NCI-H2081 (cell line): ENCODE measurements around the gene APBA2.
"Not testable (repeated sequence)": the region's sequence is repeated elsewhere in the genome, so short reads cannot be mapped to it uniquely, and the experiment has no call there.

Source experiments
- DNase-seq, 2 experiments: peaks; one replicate each; lab custom pipeline; 2025; lab: John Stamatoyannopoulos, UW

Gene APBA2

DNA sequence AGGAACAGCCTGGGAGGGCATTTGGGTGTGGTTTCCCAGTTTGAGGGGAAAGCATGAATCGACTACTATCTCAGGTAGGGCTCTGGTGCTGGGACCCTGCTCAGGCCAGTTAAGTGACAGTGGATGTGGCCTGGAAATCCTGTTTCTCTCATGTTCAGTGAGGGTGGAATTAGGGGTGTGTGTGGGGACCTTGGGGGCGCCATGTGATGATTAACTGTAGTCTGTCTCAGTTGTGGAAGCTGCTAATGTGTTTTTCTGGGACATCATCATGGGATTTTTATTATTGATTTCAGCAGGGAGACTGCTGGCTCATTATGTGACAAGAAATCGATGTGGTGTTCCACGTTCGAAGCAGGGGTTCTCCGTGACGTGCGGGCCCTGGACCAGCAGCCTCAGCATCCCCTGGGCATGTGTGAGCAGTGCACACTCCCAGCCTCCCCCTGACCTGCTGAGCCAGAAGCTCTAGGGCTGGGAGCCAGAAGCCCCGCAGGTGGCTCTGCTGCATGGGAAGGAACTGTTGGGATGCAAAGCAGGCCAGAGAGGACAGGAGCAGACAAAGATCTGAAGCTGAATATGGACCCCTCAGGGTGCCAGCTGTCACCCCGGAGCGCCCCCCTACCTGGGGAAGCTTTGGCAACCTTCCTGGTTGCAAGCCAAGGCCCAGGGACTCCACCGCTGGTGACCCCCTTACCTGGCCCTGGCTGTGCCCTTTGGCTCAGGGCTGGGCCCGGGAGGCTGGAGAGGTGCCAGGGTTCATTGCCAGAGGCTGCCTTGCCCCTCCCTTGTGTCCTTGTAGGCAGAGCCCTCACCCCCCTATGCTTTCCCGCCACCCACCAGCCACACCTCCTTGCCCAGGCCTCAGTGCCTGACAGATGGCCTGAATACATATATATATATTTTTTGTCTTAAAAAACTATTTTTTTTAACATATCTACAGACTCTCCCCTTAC lies 149.8 kb downstream of the APBA2 start:
- peak; percentile 24 to 72 for DNase-seq

DNA sequence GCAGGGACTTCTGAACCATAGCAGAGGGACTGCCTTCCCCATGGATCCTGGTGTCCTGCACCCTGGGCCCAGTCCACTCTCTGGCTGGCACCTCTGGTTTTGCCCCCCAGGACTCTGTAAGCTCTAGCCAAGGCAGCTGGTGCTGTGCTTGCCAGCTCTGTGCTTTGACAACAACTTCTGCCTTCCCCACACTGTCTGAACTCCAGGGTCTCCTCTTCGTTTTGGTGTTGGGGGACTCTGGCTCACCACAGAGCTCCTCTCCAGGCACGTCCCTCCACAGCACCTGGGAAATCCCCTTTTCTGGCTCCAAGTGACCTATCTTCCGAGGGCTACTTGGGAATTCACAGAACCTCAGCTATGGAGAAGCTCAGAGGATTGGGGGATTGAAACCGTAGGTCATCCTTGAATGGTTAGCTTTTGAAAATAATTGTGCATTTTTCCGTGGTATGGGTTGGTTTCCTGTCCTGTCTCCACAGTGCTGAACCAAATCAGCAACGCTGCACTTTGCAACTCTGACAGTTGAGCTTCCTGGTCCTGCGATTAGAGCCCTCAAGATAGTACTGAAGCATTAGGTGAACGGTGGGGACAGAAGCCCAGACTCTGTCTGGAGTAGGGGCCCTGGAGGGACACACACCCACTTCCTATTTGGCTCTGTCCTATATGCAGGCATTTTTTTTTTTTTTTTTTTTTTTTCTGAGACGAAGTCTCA lies 152.4 kb downstream of the APBA2 start:
- no peak for DNase-seq

DNA sequence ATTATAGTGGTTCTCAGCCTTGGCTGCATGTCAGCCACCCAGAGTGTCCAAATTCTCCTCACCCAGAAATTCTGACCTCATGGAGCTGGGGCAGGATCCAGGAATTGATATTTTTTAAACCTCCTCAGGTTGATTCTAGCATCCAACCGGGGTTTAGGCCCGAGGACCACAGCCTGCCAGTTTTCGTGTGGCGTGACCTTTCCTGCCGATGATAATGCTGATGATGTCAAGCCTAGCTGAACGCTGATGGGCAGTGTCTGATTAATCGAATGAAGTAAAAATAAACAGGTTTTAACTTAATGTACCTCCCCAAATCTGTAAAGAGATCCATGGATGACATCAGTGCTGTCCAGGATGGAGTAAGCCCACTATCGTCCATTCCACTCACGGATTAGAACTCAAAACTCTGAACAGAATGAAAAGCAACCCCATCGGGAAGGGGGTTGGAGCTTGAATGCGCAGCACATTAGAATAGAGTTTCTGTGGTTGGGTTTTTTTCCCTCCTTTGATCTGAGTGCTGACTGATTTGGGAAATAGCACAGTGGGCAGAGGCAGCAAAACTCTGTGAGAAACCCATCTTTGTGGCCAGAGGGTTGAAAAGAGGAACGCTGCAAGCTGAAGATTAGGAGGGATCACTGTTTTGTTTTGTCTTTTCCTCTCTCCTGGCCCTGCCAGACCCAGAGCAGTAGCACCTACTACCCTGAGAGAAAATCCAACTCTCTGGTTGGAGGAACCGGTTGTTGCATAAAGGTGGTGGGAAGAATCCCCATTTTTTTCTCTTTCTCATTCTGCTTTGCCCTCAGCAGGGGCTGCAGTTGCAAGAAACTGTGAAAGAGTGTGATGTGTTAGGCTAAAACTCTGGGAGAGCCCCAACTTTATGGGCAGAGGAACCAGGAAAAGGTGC lies 153.9 kb downstream of the APBA2 start:
- DNase-seq: no peak

DNA sequence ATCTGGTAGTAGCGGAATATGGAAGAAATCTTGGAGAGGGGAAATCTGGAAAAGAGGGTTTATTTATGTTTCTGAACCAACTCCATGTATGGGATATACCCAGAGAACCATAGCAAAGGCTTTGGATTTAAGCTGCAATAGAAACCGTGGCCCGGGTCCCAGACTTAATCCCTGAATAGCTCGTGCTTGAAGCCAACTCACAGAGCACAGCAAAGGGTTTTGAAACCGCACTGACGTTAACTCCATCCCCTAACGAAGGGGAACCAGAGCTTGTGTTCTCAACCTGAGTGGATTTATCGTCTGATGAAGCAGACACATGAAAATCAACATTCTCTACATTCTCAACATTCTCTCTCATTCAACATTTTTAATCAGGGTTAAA lies 154.6 kb downstream of the APBA2 start:
- DNase-seq: no peak

DNA sequence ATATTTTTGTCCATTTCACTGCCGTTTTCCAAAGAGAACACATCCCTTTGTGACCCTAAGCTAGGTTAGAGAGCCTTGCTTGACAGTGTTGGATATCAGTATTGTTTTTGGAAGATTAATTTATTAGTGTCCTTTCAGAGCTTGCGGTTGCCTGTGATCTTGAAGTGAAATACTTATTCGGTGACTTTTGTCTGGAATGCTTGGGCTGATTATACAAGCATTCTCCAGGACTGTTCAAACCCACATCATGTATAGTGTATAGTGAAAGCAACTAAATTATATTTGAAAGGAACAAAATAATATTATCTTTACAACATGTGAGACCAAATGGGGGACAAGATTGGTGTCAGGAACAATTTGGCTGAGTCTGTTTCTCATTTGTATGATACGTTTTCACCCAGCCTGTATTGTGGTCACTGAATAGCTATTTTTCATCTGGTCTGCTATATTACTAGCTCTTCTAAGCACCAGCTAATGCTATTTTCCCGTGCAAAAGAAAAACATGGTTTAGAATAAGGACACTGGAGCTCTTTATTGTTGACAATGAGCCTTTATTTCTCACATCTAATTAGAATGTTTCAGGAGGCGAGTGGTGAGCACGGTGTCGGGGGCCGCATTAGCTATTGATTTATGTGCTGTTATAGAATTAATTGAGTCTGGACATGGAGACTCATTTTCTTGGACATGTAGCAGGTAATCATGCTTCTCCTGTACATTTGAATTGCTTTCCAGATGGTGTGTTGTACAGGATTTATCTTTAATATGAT lies 158.1 kb downstream of the APBA2 start:
- no peak for DNase-seq

DNA sequence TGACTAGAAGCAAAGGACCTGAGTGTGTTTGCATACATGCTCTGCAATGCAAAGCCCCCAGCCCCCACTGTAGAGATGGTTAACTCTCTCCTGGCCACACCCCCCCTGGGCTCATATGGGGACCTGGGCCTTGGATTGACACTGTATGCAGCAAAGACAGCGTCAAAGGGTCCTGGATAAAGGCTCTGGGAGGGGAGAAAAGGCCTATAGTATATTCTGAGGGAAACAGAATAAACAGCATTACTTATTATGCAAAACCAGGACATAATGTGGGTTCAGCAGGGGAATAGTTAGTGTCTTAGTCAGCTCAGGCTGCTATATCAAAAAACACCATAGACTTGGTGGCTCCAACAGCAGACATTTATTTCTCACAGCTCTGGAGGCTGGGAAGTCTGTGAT lies 158.7 kb downstream of the APBA2 start:
- no peak for DNase-seq

DNA sequence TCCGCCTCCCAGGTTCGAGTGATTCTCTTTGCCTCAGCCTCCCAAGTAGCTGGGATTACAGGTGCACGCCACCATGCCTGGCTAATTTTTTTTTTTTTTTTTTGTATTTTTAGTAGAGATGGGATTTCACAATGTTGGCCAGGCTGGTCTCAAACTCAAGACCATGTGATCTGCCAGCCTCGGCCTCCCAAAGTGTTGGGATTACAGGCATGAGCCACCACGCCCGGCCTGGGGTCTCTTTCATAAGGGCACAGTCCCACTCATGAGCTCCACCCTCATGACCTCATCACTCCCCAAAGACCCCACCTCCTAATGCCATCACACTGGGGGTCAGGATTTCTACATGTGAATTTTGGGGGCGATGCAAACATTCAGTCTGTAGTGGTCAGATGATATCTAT lies 159.4 kb downstream of the APBA2 start:
- not testable (repeated sequence) for DNase-seq

DNA sequence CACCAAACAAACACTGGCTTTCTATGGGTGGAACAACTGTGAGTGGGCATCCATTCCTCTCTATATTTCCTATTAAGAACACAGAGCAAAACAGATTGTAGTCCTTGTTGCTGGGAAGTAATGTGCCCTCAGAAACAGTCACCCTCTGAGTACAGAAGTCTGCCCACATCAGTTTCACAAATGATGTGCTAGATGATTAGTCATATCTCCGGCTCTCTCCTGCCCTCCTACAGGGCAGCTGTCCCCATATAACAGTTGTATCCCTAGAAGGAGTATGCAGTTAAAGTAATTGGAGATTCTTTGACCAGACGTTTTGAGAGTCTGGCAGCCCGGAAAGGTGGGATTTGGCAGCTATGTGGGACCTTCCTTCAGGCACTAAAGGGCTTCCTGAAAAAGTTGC lies 159.9 kb downstream of the APBA2 start:
- no peak for DNase-seq

DNA sequence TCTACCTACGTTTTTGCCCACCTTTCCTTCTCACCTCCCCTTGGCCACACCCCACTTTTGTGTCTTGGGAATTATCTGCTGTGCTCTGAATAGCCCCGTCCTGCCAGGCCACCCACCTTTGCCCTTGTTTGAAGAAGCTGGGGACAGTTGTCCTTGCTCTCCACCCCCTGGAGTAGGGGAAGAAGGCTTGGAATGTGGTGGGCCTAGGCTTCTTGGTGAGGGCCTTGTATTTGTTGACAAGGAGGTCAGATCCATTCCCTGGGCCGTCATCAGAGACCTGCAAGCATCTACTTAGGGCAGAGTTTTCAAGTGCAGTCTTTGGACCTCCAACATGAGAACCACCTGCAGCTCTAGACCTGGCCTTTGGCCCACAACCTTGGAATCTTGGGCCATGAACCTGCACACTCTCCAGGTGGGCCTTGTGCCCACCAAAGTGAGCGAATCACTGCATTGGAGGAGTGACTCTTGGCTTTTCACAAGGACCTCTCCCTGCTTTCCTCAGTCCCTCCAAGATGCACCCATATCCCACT lies 160.6 kb downstream of the APBA2 start:
- no peak for DNase-seq

DNA sequence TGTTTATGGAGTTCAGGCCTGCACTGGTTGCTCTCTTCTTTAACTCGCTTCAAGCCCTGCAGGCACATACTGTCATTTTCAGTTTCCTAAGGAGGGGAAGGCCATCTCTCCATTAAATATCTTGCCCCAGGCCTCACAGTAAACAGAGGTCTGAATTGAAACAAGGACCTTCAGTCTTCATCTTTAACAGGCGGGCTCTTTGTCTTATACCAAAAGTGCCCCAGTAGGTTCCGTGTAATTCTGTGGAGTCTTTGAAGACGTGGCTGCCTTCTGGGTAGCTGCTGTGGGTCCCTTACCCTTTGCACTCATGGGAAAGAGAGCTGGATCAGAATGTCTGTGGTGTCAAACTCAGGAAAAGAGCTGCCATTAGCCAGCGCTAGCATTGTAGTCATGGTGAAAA lies 161.2 kb downstream of the APBA2 start:
- DNase-seq: no peak

DNA sequence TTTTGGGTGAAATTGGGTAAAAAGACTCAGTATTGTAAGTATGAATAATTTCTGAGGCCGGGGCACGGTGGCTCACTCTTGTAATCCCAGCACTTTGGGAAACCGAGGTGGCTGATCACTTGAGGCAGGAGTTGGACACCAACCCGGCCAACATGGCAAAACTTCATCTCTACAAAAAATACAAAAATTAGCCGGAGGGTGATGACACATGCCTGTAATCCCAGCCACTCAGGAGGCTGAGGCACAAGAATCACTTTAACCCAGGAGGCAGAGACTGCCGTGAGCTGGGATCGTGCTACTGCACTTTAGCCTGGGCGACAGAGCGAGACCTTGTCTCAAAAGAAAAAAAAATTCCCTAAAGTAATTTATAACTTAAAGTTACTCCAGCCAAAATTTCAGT lies 162.2 kb downstream of the APBA2 start:
- DNase-seq: no peak

DNA sequence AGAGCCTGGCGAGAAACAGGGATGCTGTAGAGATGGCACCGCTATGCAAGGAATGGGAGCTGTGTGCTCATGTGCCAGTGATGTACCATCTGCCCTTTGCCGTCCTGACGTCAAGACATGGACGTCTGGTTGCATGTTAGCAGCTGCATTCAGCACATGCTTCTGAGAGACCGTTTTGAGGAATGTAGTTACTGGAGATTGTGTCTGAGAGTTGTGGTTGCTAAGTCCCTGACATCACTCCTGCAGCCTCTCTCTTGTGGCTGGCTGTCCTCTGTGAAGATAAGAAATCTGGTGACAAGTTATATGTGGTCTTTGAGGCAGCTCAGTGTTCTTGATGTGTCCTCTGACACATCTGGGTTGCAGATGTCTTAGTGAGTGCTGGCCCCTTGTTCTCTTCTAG lies 165.1 kb downstream of the APBA2 start:
- DNase-seq: no peak

DNA sequence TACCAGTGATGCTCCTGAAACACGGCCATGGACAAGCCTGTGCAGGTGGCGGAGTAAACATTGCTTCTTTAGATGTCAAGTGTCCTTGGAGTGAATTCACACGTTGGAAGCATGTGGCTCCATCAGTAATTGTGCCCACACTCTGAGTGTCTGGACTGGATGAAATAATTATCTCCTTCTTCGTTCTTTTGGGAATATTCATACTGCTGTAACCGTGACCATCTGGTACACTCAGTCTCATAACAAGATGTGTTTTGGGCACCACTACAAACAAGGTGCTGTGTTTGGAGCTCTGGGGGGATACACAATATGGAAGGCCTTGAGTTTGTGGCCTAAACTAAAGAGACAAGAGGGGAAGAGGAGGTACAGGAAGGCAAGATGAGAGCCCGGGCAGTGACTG lies 165.6 kb downstream of the APBA2 start:
- no peak for DNase-seq

DNA sequence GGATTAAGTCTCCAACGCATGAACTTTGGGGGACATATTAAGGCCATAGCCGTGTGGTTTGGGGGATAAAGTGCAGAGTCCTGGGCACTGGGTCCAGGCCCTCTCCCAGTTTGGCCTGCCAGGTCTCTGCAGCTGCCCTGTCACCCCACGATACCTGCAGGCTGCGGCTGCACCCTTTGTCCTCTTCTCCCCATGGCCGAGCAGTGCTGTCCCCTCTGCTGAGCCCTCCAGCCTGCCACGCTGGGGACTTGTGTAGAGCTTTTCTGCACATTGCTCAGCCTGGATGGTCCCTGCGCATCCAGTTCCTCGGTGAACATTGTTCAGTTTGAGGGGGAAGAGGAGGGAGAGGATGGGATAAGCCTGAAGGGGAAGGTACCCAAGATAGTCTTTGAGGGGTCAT lies 167.2 kb downstream of the APBA2 start:
- DNase-seq: no peak

DNA sequence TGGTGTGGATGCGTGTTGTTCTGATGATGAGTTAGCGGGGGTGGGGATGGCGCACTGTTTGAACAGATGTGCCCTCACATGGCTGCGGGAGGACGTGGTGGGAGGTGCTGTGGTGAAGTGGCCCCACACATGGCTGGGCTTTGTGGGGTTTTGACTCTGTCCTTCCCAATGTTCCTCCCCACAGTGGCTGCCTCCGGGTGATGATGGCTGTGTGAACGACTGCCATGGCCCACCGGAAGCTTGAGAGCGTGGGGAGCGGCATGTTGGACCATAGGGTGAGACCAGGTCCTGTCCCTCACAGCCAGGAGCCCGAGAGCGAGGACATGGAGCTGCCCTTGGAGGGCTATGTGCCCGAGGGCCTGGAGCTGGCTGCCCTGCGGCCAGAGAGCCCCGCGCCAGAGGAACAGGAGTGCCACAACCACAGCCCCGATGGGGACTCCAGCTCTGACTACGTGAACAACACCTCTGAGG lies 167.9 kb downstream of the APBA2 start:
- no peak for DNase-seq

DNA sequence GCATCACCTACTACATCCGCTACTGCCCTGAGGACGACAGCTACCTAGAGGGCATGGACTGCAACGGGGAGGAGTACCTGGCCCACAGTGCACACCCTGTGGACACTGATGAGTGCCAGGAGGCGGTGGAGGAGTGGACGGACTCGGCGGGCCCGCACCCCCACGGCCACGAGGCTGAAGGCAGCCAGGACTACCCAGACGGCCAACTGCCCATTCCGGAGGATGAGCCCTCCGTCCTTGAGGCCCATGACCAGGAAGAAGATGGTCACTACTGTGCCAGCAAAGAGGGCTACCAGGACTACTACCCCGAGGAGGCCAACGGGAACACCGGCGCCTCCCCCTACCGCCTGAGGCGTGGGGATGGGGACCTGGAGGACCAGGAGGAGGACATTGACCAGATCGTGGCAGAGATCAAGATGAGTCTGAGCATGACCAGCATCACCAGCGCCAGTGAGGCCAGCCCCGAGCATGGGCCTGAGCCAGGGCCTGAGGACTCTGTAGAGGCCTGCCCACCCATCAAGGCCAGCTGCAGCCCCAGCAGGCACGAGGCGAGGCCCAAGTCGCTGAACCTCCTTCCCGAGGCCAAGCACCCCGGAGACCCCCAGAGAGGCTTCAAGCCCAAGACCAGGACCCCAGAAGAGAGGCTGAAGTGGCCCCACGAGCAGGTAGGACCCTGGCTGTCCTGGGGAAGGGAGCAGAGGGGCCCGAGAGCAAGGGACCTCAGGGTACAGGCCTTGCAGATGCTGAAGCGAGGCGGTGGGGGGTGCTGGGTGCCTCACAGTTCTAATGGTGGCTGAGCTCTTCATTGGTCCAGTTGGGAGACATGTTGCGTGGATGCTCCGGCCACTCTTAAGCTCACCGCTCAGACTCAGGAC lies 168.6 kb downstream of the APBA2 start:
- no peak for DNase-seq

DNA sequence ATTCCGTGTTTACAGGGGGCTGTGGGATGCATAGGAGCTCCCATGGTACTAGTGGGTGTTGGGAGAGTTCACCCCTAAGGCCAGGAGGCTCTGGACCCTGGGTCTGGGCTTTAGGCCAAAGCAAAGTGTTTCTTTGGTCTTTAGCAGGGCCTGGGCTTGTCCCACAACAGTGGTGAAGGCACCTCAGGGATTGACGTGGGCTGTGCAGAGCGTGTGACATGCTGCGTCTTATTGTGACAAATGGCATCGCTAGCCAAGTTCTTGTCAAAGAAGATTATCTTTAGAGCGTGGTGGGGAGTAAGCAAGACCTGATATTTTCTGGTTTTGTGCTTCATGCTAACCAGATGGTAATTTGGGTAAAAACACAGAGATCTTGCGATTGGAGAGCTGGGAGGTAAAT lies 170.1 kb downstream of the APBA2 start:
- DNase-seq: no peak

DNA sequence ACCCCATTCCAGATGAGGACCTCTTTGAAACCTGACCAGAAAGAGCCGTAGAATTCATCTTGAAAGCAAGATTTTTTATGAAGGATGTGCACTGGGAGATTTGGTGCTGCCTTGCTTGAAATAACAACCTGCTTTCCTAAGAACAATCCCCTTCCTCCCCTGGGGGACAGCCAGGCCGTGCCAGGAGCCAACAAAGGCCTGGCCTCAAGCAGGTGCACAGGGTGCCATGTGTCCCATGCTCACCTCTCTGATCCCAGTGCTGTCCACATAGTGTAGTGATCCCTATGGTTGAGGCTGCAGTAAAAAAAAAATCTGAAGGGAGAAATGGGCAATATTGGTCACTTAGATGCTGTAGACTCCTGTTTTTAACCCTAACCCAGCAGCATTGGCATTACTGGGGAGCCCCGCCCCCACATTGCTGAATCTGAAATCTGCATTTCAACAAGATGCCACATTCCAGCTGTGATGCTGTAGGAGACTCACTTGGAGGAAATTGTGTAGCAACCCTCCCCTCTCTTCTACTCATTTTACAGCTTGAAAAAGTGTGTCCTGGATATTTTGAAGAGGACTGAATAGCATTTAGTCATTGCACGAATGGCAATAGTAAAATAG lies 171.2 kb downstream of the APBA2 start:
- no peak for DNase-seq

DNA sequence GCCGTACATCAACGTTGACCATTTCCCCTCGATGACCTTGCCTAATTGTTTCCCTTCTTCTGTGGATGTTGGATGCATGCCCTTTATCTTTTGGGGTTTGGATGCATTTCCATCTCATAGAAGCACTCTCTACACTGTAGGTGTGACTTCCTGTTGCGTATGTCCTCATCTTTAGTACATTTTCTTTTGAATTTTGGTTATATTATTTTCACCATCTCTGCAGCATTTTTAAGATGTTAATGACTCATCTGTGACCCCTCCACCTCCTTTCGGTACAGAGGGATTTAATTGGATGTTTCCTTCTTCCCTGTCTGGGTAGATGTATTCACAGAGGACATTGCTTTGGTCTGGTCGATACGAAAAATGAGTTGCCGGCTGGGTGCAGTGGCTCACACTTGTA lies 172.1 kb downstream of the APBA2 start:
- no peak for DNase-seq
